Neural progenitor cell (in vitro differentiated cells): ENCODE data around the gene GPR15. TPM values are rescaled to one million over a fixed set of nuclear protein-coding genes. Genes with fewer than 3 reads are reported as not detected.
A peak's percentile ranks its signal among the peaks of the same experiment; 100 is the strongest.

Experiments
- DNase-seq: peaks from one replicate; pipeline ENCODE4 v3.0.0-alpha.2; 2016; ENCODE audit warnings: low spot score
- H2AFZ ChIP-seq: fragments of 200-600 bp; sonication (generic); replicated peaks from 2 replicates; pipeline ENCODE4 v1.6.1; 2016; ENCODE audit warnings: antibody characterized with exemption
- H3F3A ChIP-seq: fragments of 200-600 bp; sonication (generic); 2 replicates; pipeline ENCODE4 v1.6.1; 2016; ENCODE audit warnings: antibody characterized with exemption, low read depth
- H3K27ac ChIP-seq: fragments of 200-600 bp; sonication (generic); 2 replicates; pipeline ENCODE4 v1.5.1; 2016; ENCODE audit warnings: mild to moderate bottlenecking
- H3K27me3 ChIP-seq: fragments of 200-600 bp; sonication (generic); 2 replicates; pipeline ENCODE4 v1.6.1; 2016; ENCODE audit warnings: mild to moderate bottlenecking, moderate library complexity
- H3K36me3 ChIP-seq: fragments of 200-600 bp; sonication (generic); 2 replicates; pipeline ENCODE4 v1.5.1; 2016
- H3K4me1 ChIP-seq: fragments of 200-600 bp; sonication (generic); 2 replicates; pipeline ENCODE4 v1.6.1; 2016; ENCODE audit warnings: mixed run types
- H3K4me2 ChIP-seq: fragments of 200-600 bp; sonication (generic); 2 replicates; pipeline ENCODE4 v1.6.1; 2016
- H3K4me3 ChIP-seq: fragments of 200-600 bp; sonication (generic); 2 replicates; pipeline ENCODE4 v1.5.1; 2016
- H3K79me2 ChIP-seq: fragments of 200-600 bp; sonication (generic); 2 replicates; pipeline ENCODE4 v1.6.1; 2016; ENCODE audit warnings: low read depth
- H3K9ac ChIP-seq: fragments of 200-600 bp; sonication (generic); 2 replicates; pipeline ENCODE4 v1.6.1; 2016
- H3K9me3 ChIP-seq: fragments of 200-600 bp; sonication (generic); 2 replicates; pipeline ENCODE4 v1.5.1; 2016; ENCODE audit warnings: low read depth
- H4K20me1 ChIP-seq: fragments of 200-600 bp; sonication (generic); 2 replicates; pipeline ENCODE4 v1.6.1; 2016; ENCODE audit warnings: low read depth
- H3K27ac Mint-ChIP-seq: 3 replicates; pipeline ENCODE4 v1.8.0; 2021; ENCODE audit warnings: mixed read lengths
- H3K27me3 Mint-ChIP-seq: 2 replicates; pipeline ENCODE4 v1.8.0; 2022; ENCODE audit warnings: low read depth, mild to moderate bottlenecking, inconsistent platforms, moderate library complexity, mixed read lengths; ENCODE audit not compliant: insufficient read depth
- H3K36me3 Mint-ChIP-seq: 3 replicates; pipeline ENCODE4 v1.8.0; 2021; ENCODE audit warnings: mixed read lengths
- H3K4me1 Mint-ChIP-seq: 3 replicates; pipeline ENCODE4 v1.8.0; 2021; ENCODE audit warnings: mixed read lengths
- H3K4me3 Mint-ChIP-seq: 3 replicates; pipeline ENCODE4 v1.8.0; 2021; ENCODE audit warnings: mild to moderate bottlenecking, moderate library complexity, mixed read lengths
- H3K9me3 Mint-ChIP-seq: 3 replicates; pipeline ENCODE4 v1.8.0; 2020; ENCODE audit warnings: mixed read lengths
- CTCF ChIP-seq: fragments of 200-600 bp; sonication (generic); IDR thresholded peaks from 2 replicates; pipeline ENCODE4 v1.5.1; 2017; ENCODE audit warnings: antibody characterized with exemption, mild to moderate bottlenecking
- EZH2 ChIP-seq: fragments of 200-600 bp; sonication (generic); IDR thresholded peaks from 2 replicates; pipeline ENCODE4 v1.6.1; 2017; ENCODE audit warnings: antibody characterized with exemption, mild to moderate bottlenecking, moderate library complexity
- EZH2phosphoT487 ChIP-seq: fragments of 200-600 bp; sonication (generic); IDR thresholded peaks from 2 replicates; pipeline ENCODE4 v1.6.1; 2017; ENCODE audit warnings: antibody characterized with exemption
- total RNA-seq: library from RNA; depleted of rRNA; stranded (reverse); fragments of >200 nt; gene quantifications from 2 replicates; pipeline ENCODE4 v1.2.3, GENCODE V29; 2015; ENCODE audit warnings: low replicate concordance

GPR15 gene
- total RNA-seq, 1 donor from 2014 or later: not detected

DNA sequence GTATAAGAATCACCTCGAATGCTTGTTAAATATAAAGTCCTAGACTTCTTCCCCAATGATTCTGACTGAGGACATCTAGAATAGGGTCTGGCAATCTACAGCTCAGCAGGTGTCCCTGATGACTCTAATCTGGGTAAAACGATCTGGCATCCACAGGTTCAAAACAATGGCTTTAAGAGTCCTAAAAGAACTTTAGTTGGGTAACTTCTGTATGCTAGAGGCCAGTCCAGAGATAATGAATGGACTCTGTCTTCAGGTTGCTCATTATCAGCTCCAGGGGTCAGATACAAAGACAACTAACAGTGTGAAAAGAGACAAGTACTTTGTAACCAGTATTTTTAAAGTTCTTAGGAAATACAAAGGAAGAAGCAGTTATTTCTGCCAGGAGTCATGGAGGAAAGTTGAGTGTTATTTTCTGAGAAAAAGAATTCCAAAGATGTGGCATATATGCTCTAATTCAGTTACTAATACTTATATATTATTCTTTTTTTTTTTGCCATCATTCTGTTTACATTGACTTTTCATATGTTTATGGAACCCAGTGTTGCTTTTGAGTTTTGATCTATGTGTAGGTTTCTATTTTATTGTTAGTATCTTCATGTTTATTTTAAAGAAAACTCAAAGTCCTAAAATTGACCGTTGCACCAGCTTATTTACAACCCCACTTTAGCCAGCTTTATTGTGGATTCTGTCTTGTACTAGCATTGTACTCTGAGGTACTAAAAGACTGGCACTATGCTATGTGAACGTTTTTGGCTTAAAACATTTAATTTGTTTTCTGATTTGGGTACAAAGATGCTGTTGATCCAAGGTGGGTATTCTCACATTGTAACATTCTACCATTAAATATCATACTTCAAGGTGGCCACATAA lies 3.1 kb upstream of the GPR15 start:
- H3K36me3 ChIP-seq: no peaks in the 10 kb centered on the region
- H2AFZ ChIP-seq: no peak overlapping the region

GRCh38 chr3:98529856-98530459 lies 1.8 kb upstream of the GPR15 start:
- no peak overlapping the region for H3K27ac ChIP-seq
- no peaks in the 10 kb centered on the region for H3K9me3 ChIP-seq
- no peak overlapping the region for H3K4me3 ChIP-seq
- DNase-seq: no peak
- peaks cover 4% of the 10 kb centered on the region for H3K27me3 Mint-ChIP-seq
- H3K27me3 ChIP-seq: peaks cover 57% of the 10 kb centered on the region
- no peak for TF ChIP-seq EZH2
- H3K4me1 ChIP-seq: peaks cover 17% of the 10 kb centered on the region
- no peaks in the 10 kb centered on the region for H3F3A ChIP-seq
- no peak overlapping the region for H3K4me3 Mint-ChIP-seq
- peaks cover 3% of the 10 kb centered on the region for H3K4me1 Mint-ChIP-seq
- no peak overlapping the region for H3K9ac ChIP-seq
- H3K9me3 Mint-ChIP-seq: no peaks in the 10 kb centered on the region
- H3K36me3 ChIP-seq: no peaks in the 10 kb centered on the region
- no peak overlapping the region for H3K4me2 ChIP-seq
- no peak overlapping the region for H3K27ac Mint-ChIP-seq
- H2AFZ ChIP-seq: no peak overlapping the region
- peaks cover 4% of the 10 kb centered on the region for H4K20me1 ChIP-seq
- H3K36me3 Mint-ChIP-seq: no peaks in the 10 kb centered on the region
- H3K79me2 ChIP-seq: no peaks in the 10 kb centered on the region

More for the DNA sequence above, 3.1 kb upstream of the GPR15 start:
- H3K27me3 Mint-ChIP-seq: peaks cover 8% of the 10 kb centered on the region
- no peak overlapping the region for H3K27ac ChIP-seq
- no peaks in the 10 kb centered on the region for H3K36me3 Mint-ChIP-seq
- H3K4me1 ChIP-seq: peaks cover 17% of the 10 kb centered on the region
- H3K9me3 ChIP-seq: no peaks in the 10 kb centered on the region
- H3K27me3 ChIP-seq: peaks cover 57% of the 10 kb centered on the region
- H3K9me3 Mint-ChIP-seq: no peaks in the 10 kb centered on the region
- H4K20me1 ChIP-seq: peaks cover 4% of the 10 kb centered on the region
- H3K79me2 ChIP-seq: no peaks in the 10 kb centered on the region
- peak overlapping the region; percentile 47 for H3K4me2 ChIP-seq
- no peak overlapping the region for H3K27ac Mint-ChIP-seq
- DNase-seq: peak; percentile 80
- TF ChIP-seq CTCF (no peak), EZH2phosphoT487 (peak; percentile 97)
- H3K4me1 Mint-ChIP-seq: peaks cover 3% of the 10 kb centered on the region
- H3K4me3 Mint-ChIP-seq: no peak overlapping the region
- H3F3A ChIP-seq: no peaks in the 10 kb centered on the region
- no peak overlapping the region for H3K9ac ChIP-seq
- H3K4me3 ChIP-seq: no peak overlapping the region

GRCh38 chr3:98530676-98531075 lies 1.1 kb upstream of the GPR15 start:
- no peaks in the 10 kb centered on the region for H3K9me3 ChIP-seq
- no peak for DNase-seq
- no peak overlapping the region for H3K4me3 ChIP-seq
- H3K27ac ChIP-seq: no peak overlapping the region
- H4K20me1 ChIP-seq: peaks cover 4% of the 10 kb centered on the region
- no peaks in the 10 kb centered on the region for H3F3A ChIP-seq
- no peak overlapping the region for H3K4me2 ChIP-seq
- H3K36me3 ChIP-seq: no peaks in the 10 kb centered on the region
- no peak overlapping the region for H3K9ac ChIP-seq
- peaks cover 50% of the 10 kb centered on the region for H3K27me3 ChIP-seq
- Mint-ChIP-seq H3K4me1 (peaks cover 3% of the 10 kb centered on the region), H3K27me3 (peaks cover 4% of the 10 kb centered on the region), H3K4me3 (no peak overlapping the region), H3K27ac (no peak overlapping the region), H3K36me3 (no peaks in the 10 kb centered on the region), H3K9me3 (no peaks in the 10 kb centered on the region)
- no peak overlapping the region for H2AFZ ChIP-seq
- H3K4me1 ChIP-seq: peaks cover 17% of the 10 kb centered on the region
- TF ChIP-seq CTCF: no peak
- no peak for TF ChIP-seq EZH2phosphoT487
- no peak for TF ChIP-seq EZH2
- no peaks in the 10 kb centered on the region for H3K79me2 ChIP-seq

- Histone ChIP-seq H3K4me2 (no peak overlapping the region), H3K9ac (no peak overlapping the region), H3K36me3 (no peaks in the 10 kb centered on the region), H3K4me1 (peaks cover 17% of the 10 kb centered on the region), H4K20me1 (peaks cover 4% of the 10 kb centered on the region), H3K9me3 (no peaks in the 10 kb centered on the region), H3K79me2 (no peaks in the 10 kb centered on the region), H2AFZ (no peak overlapping the region), H3F3A (no peaks in the 10 kb centered on the region), H3K4me3 (no peak overlapping the region), H3K27ac (no peak overlapping the region), H3K27me3 (peaks cover 36% of the 10 kb centered on the region)
- DNase-seq: no peak
- TF ChIP-seq CTCF: no peak
- TF ChIP-seq EZH2phosphoT487: no peak
- no peak for TF ChIP-seq EZH2
- no peaks in the 10 kb centered on the region for H3K9me3 Mint-ChIP-seq
- H3K27ac Mint-ChIP-seq: no peak overlapping the region
- H3K36me3 Mint-ChIP-seq: no peaks in the 10 kb centered on the region
- no peak overlapping the region for H3K4me3 Mint-ChIP-seq
- H3K27me3 Mint-ChIP-seq: peaks cover 4% of the 10 kb centered on the region
- peaks cover 3% of the 10 kb centered on the region for H3K4me1 Mint-ChIP-seq
Measured at GRCh38 chr3:98532275-98532637, 478 bp downstream of the GPR15 start.
